ENCODE data around the gene USP49.

The USP49 gene

DNA sequence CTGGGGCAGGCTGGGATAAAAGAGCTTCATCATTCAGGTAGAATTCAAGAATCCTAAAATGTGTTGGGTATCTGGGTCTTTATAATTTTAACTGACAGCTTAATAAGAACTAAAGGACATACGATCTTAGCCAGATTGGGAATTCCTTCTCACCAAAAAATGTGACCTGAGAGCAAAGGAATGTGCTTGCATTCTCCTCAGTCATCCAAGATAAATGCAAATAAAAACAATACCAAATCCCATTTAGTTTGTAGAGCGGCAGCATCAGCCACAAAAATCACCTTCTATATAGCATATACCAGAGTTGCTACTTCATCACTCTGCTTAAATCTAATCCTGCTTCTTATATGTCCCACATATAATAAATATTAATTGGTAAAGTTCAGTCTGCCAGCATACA lies 16.9 kb downstream of the USP49 start:
- Histone ChIP-seq H3K36me3 (ENCODE audit: low read length) (no peaks in the 10 kb centered on the region; the same call in 1 of the 2 replicates), H3F3A (ENCODE audit: insufficient read depth) (peaks cover 21% of the 10 kb centered on the region), H3K9ac (ENCODE audit: low read length) (no peak overlapping the region), H3K79me2 (ENCODE audit: insufficient read depth, low read length) (peaks cover 36% of the 10 kb centered on the region), H3K27me3 (ENCODE audit: low read length) (no peaks in the 10 kb centered on the region), H3K9me3 (ENCODE audit: insufficient read depth, low read length) (no peaks in the 10 kb centered on the region), H3K4me2 (ENCODE audit: low read depth, low read length, poor library complexity, severe bottlenecking) (no peak overlapping the region), H3K27ac (ENCODE audit: low read depth, low read length) (no peak overlapping the region), H3K9me2 (replicated peaks; ENCODE audit: insufficient read depth, low read length) (no peaks in the 10 kb centered on the region), H2AFZ (ENCODE audit: low read depth, low read length, severe bottlenecking) (no peak overlapping the region), H4K20me1 (ENCODE audit: low read depth, low read length) (peaks cover 8% of the 10 kb centered on the region; the same call in 1 of the 2 replicates), H3K4me3 (ENCODE audit: insufficient read depth, low read length, poor library complexity, severe bottlenecking) (no peak overlapping the region)
- no peak for TF ChIP-seq EZH2phosphoT487 (conservative IDR thresholded peaks at IDR 0.05; ENCODE audit: low read length)
- TF ChIP-seq, protein P1, sequence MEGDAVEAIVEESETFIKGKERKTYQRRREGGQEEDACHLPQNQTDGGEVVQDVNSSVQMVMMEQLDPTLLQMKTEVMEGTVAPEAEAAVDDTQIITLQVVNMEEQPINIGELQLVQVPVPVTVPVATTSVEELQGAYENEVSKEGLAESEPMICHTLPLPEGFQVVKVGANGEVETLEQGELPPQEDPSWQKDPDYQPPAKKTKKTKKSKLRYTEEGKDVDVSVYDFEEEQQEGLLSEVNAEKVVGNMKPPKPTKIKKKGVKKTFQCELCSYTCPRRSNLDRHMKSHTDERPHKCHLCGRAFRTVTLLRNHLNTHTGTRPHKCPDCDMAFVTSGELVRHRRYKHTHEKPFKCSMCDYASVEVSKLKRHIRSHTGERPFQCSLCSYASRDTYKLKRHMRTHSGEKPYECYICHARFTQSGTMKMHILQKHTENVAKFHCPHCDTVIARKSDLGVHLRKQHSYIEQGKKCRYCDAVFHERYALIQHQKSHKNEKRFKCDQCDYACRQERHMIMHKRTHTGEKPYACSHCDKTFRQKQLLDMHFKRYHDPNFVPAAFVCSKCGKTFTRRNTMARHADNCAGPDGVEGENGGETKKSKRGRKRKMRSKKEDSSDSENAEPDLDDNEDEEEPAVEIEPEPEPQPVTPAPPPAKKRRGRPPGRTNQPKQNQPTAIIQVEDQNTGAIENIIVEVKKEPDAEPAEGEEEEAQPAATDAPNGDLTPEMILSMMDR (IDR thresholded peaks at IDR 0.05; ENCODE audit: insufficient read depth, low read length, poor library complexity, severe bottlenecking) = no peak

DNA sequence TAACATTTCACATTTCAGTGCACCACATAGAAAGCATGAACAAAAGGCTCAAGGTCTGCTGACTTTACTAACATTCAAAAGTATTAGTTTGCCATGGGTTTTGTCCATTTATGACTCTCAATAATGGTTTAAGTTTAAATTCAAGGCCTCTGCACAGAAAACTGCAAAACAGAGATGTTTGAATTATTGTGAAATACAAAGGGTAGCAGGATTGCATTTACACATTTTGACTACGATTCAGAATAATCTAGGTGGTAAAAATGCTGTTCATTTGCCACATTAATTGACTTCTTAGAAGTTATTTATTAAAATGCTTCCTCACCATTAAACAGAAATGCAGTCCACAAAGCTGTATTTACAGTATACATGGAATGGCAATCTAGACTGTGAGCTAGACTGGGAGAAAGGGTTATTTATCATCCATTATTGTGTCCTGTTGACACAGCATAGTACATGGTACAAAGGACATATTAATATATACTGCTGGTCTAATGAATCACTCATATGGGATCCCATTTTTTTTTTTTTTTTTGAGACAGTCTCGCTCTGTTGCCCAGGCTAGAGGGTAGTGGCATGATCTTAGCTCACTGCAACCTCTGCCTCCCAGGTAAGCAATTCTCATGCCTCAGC lies 18.0 kb downstream of the USP49 start:
- TF ChIP-seq, protein P1 (IDR thresholded peaks at IDR 0.05; ENCODE audit: insufficient read depth, low read length, poor library complexity, severe bottlenecking) = no peak
- TF ChIP-seq EZH2phosphoT487 (conservative IDR thresholded peaks at IDR 0.05; ENCODE audit: low read length) = no peak
- Histone ChIP-seq H2AFZ (ENCODE audit: low read depth, low read length, severe bottlenecking) (no peak overlapping the region), H3F3A (ENCODE audit: insufficient read depth) (peaks cover 20% of the 10 kb centered on the region), H3K4me2 (ENCODE audit: low read depth, low read length, poor library complexity, severe bottlenecking) (no peak overlapping the region), H3K79me2 (ENCODE audit: insufficient read depth, low read length) (peaks cover 36% of the 10 kb centered on the region), H3K9me2 (replicated peaks; ENCODE audit: insufficient read depth, low read length) (no peaks in the 10 kb centered on the region), H3K27ac (ENCODE audit: low read depth, low read length) (no peak overlapping the region), H3K27me3 (ENCODE audit: low read length) (no peaks in the 10 kb centered on the region), H4K20me1 (ENCODE audit: low read depth, low read length) (peaks cover 8% of the 10 kb centered on the region; the same call in 1 of the 2 replicates), H3K9me3 (ENCODE audit: insufficient read depth, low read length) (no peaks in the 10 kb centered on the region), H3K36me3 (ENCODE audit: low read length) (no peaks in the 10 kb centered on the region; the same call in 1 of the 2 replicates), H3K9ac (ENCODE audit: low read length) (no peak overlapping the region), H3K4me3 (ENCODE audit: insufficient read depth, low read length, poor library complexity, severe bottlenecking) (no peak overlapping the region)

- no peak overlapping the region for H3K9ac ChIP-seq (ENCODE audit: low read length)
- no peak overlapping the region for H3K4me3 ChIP-seq (ENCODE audit: insufficient read depth, low read length, poor library complexity, severe bottlenecking)
- no peaks in the 10 kb centered on the region for H3K9me3 ChIP-seq (ENCODE audit: insufficient read depth, low read length)
- H2AFZ ChIP-seq (ENCODE audit: low read depth, low read length, severe bottlenecking) = no peak overlapping the region
- H3K27ac ChIP-seq (ENCODE audit: low read depth, low read length) = no peak overlapping the region
- TF ChIP-seq EZH2phosphoT487 (conservative IDR thresholded peaks at IDR 0.05; ENCODE audit: low read length) = no peak
- TF ChIP-seq, protein P1 (IDR thresholded peaks at IDR 0.05; ENCODE audit: insufficient read depth, low read length, poor library complexity, severe bottlenecking) = no peak
- peaks cover 13% of the 10 kb centered on the region for H3F3A ChIP-seq (ENCODE audit: insufficient read depth)
- no peaks in the 10 kb centered on the region for H3K9me2 ChIP-seq (replicated peaks; ENCODE audit: insufficient read depth, low read length)
- no peaks in the 10 kb centered on the region for H4K20me1 ChIP-seq (ENCODE audit: low read depth, low read length)
- H3K27me3 ChIP-seq (ENCODE audit: low read length) = no peaks in the 10 kb centered on the region
- peaks cover 31% of the 10 kb centered on the region for H3K79me2 ChIP-seq (ENCODE audit: insufficient read depth, low read length)
- no peak overlapping the region for H3K4me2 ChIP-seq (ENCODE audit: low read depth, low read length, poor library complexity, severe bottlenecking)
- peaks cover 7% of the 10 kb centered on the region; the same call in 1 of the 2 replicates for H3K36me3 ChIP-seq (ENCODE audit: low read length)
These were observed 20.4 kb downstream of the USP49 start for GRCh38 chr6:41874741-41875140.

All from SU-DHL-6 (cell line).